ENCODE results near the gene ABHD17B.

The ABHD17B gene

GRCh38 chr9:71876829-71877228 lies 34.2 kb downstream of the ABHD17B start:
- H3K27me3 ChIP-seq, result no peaks in the 10 kb centered on the region
- no peak for TF ChIP-seq CTCF (IDR thresholded peaks at IDR 0.05)
- H3K36me3 ChIP-seq, result peaks cover 9% of the 10 kb centered on the region
- peaks cover 5% of the 10 kb centered on the region for H3K9me3 ChIP-seq
- H3K27ac ChIP-seq, result no peak overlapping the region
- H3K4me3 ChIP-seq (ENCODE audit: low read depth in 1 of 2, low read length in 1 of 2), result no peak overlapping the region
- H3K4me1 ChIP-seq (ENCODE audit: control insufficient read depth in 1 of 2, insufficient read depth in 1 of 2, low read depth in 1 of 2, low read length in 1 of 2), result peaks cover 2% of the 10 kb centered on the region in 2 experiments

- TF ChIP-seq CTCF (IDR thresholded peaks at IDR 0.05), result no peak
- H3K27ac ChIP-seq, result no peak overlapping the region
- no peaks in the 10 kb centered on the region for H3K27me3 ChIP-seq
- peaks cover 9% of the 10 kb centered on the region for H3K36me3 ChIP-seq
- H3K4me1 ChIP-seq (ENCODE audit: control insufficient read depth in 1 of 2, insufficient read depth in 1 of 2, low read depth in 1 of 2, low read length in 1 of 2), result peaks cover 5 to 10% of the 10 kb centered on the region in 2 experiments
- H3K4me3 ChIP-seq (ENCODE audit: low read depth in 1 of 2, low read length in 1 of 2), result no peak overlapping the region
- peaks cover 5% of the 10 kb centered on the region for H3K9me3 ChIP-seq
Measured at GRCh38 chr9:71876106-71876505, 34.9 kb downstream of the ABHD17B start.

GRCh38 chr9:71875345-71875744 lies 35.6 kb downstream of the ABHD17B start:
- Histone ChIP-seq H3K4me1 (ENCODE audit: control insufficient read depth in 1 of 2, insufficient read depth in 1 of 2, low read depth in 1 of 2, low read length in 1 of 2) (peaks cover 5 to 13% of the 10 kb centered on the region in 2 experiments), H3K27me3 (no peaks in the 10 kb centered on the region), H3K36me3 (peaks cover 9% of the 10 kb centered on the region), H3K4me3 (ENCODE audit: low read depth in 1 of 2, low read length in 1 of 2) (no peak overlapping the region), H3K27ac (no peak overlapping the region), H3K9me3 (peaks cover 5% of the 10 kb centered on the region)
- no peak for TF ChIP-seq CTCF (IDR thresholded peaks at IDR 0.05)

GRCh38 chr9:71863631-71864030 lies 47.4 kb downstream of the ABHD17B start:
- Histone ChIP-seq H3K4me1 (ENCODE audit: control insufficient read depth in 1 of 2, insufficient read depth in 1 of 2, low read depth in 1 of 2, low read length in 1 of 2) (no peaks in the 10 kb centered on the region), H3K36me3 (peaks cover 19% of the 10 kb centered on the region)

GRCh38 chr9:71861618-71862017 lies 49.4 kb downstream of the ABHD17B start:
- peaks cover 10% of the 10 kb centered on the region for H3K36me3 ChIP-seq
- no peak overlapping the region for H3K4me3 ChIP-seq (ENCODE audit: low read depth in 1 of 2, low read length in 1 of 2)
- H3K27me3 ChIP-seq, result no peaks in the 10 kb centered on the region
- no peaks in the 10 kb centered on the region for H3K4me1 ChIP-seq (ENCODE audit: control insufficient read depth in 1 of 2, insufficient read depth in 1 of 2, low read depth in 1 of 2, low read length in 1 of 2)
- H3K9me3 ChIP-seq, result peaks cover 6% of the 10 kb centered on the region
- H3K27ac ChIP-seq, result no peak overlapping the region
- TF ChIP-seq CTCF (IDR thresholded peaks at IDR 0.05), result no peak

More at GRCh38 chr9:71863631-71864030, 47.4 kb downstream of the ABHD17B start:
- H3K4me3 ChIP-seq (ENCODE audit: low read depth in 1 of 2, low read length in 1 of 2), result no peak overlapping the region
- no peak for TF ChIP-seq CTCF (IDR thresholded peaks at IDR 0.05)
- peaks cover 6% of the 10 kb centered on the region for H3K9me3 ChIP-seq
- no peaks in the 10 kb centered on the region for H3K27me3 ChIP-seq
- H3K27ac ChIP-seq, result no peak overlapping the region

GRCh38 chr9:71859939-71860338 lies 51.1 kb downstream of the ABHD17B start:
- no peak for TF ChIP-seq CTCF (IDR thresholded peaks at IDR 0.05)
- no peaks in the 10 kb centered on the region for H3K36me3 ChIP-seq
- H3K4me1 ChIP-seq (ENCODE audit: control insufficient read depth in 1 of 2, insufficient read depth in 1 of 2, low read depth in 1 of 2, low read length in 1 of 2), result no peaks in the 10 kb centered on the region
- no peak overlapping the region for H3K27ac ChIP-seq
- peaks cover 6% of the 10 kb centered on the region for H3K9me3 ChIP-seq
- no peaks in the 10 kb centered on the region for H3K27me3 ChIP-seq
- no peak overlapping the region for H3K4me3 ChIP-seq (ENCODE audit: low read depth in 1 of 2, low read length in 1 of 2)

All from neutrophil (primary cell).